Measurements from ENCODE around the gene THTPA.
A peak's percentile ranks its signal among the peaks of the same experiment; 100 is the strongest.
"Not testable (repeated sequence)": the region's sequence is repeated elsewhere in the genome, so short reads cannot be mapped to it uniquely, and the experiment has no call there.

The THTPA gene

DNA sequence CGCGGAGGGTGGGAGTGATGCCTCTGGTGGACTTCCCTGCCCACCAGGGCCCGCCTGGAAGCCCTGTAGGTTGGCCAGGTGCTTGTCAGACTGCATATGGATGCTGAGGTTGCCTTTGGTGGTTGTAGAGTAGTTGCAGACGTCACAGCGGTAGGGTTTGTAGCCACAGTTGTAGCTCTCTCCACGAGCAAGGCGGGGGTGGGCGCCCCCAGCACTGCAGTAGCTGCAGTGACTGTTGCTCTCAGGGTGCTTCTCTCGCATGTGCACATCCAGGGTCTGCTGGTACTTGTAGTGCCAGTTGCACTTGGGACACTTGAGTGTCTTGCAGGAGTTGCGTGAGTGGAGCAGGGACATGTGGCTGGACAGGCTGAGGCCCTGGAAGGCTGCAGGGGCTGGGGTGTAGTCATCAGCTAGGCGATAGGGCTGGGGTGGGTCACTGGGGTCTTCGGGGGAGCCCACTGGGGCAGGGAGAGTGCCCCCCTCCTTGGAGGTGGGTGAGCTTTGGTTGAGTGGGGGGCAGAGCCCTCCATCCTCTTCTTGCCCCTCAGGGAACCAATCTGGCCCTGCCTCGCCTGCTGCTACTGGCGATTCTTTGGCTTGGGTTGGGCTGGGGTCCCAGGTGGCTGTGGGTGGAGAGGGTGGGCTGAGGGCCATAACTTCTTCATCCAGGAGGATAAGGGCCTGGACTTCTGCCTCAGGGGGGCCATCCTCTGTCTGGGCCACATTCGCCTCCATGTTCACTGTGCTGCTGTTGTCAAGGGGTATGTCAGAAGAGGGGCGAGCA lies 22.2 kb upstream of the THTPA start:
- DNase-seq, result no peak

DNA sequence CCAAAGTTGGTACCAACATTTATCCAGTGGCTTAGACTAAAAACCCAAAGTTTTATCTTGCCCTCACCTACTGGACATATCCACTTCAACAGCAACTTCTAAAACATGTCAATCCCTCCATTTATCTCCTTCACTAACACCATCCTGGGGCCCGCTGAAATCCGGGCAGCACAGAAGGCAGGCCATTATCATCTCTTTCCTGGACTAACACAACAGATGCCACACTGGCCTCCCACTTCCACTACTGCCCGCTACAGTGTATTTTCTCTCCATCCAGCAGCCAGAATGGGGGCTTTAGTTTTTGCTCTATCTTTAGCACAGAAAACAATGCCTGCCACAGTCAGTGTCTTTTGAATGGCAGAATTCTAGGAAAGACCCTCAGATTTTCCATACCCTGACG lies 20.1 kb upstream of the THTPA start:
- no peak for DNase-seq

DNA sequence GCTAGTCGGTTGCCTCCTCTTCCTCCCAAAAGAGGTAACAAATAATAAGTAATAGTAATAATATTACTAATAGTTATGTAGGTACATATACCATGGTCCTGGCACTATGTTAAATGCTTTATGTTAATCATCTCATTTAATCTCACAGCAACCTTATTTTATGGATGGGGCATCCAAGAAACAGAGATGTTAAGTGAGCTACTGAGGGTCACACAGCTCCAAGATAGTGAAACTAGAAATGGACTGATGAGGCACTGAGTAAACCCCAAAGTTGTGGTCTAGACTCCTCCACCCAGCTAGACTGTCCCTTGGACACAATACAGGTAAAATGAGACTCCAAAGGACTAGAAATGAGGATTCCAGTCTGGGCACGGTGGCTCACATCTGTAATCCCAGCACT lies 19.6 kb upstream of the THTPA start:
- DNase-seq, result no peak

DNA sequence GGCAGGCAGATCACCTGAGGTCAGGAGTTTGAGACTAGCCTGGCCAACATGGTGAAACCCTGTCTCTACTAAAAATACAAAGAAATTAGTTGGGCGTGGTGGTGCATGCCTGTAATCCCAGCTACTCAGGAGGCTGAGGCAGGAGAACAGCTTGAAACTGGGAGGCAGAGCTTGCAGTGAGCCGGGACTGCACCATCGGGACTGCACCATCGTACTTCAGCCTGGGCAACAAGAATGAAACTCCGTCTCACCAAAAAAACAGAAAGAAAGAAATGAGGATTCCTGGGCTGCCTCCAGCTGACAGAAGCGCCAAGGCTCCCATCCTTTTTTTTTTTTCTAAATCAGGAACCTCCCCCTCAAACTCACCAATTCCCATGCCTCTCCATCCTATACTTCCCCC lies 19.2 kb upstream of the THTPA start:
- DNase-seq, result not testable (repeated sequence)

DNA sequence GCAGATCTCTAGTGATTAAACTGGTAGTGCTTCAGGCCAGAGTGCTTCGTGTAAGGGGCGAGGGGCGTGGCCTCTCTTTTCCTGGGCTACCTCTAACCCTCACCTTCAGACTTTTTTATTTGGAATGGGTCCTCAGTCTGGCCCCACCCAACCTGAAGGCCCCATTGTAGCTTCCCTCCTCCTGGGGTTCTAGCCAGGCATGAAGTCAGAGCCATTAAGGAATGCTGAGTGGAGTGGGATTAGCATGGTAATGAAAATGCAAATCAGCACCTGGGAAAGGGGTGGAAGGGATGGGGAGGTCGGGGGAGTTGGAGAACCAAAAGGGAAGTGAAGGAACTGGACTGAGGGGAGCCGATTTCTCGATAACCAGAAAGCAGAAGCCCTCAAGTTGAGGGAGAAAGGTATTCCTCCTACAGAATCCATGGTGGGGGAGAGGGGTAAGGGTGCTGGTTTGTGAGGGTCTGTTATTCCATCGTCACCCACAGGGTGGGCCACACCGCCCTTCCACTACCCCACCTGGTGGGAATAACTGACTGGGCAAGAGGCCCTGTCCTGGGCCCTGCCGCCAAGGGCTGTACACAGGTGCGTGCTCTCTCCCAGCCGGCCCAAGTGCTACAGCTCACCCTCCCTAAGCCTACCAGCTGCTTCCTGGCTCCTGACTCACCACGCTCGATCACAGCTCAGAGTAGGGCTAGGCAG lies 18.6 kb upstream of the THTPA start:
- DNase-seq, result no peak

DNA sequence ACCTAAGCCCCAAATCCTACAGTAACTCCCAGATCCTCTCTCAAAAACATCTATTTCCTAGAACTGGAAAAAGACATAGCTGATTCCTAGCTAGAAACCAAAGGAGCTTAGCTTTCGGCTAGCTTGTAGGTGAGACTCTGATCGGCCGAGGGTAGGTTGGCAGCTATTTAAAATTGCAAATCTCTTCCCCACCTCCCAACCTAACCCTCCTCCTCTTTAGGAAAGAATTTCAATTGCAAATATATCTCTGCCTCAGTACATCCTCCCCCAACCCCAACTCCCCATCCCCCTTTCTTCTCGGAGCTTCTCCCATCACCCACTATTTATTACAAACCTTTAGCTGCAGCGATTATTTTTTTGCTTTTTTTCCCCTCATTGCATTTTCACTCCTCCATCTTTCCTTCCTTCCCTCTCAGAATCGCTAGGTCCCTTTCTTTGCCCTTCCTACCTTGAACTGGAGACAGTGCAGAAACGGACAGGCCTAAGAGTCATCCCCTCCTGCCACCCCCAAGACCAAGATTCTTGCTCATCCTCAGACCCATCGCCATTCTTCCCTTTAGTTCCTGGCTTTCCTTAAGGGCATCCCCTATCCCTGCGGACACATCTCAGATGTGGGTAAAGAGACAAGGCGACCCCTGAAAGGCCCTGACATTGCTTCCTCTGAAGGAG lies 17.9 kb upstream of the THTPA start:
- DNase-seq, result no peak

DNA sequence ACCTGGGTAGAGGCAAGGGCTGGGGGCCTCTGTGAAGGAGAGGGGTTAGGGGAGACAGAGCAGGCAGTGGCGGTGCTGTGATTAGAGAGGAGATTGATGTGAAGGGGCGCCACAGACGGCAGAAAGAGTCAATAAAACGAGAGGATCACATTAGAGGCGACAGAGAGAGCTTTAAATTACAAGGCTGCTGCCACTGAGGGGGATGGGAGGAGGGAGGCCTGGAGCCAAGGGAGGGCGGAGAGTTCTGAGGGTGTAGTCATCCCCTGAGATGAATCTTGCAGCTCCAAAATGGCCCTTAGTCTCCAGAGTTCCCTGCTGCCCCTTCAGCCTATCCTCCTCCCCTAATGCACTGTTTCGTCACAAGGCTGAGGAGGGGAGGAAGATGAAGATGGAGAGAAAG lies 17.3 kb upstream of the THTPA start:
- no peak for DNase-seq

DNA sequence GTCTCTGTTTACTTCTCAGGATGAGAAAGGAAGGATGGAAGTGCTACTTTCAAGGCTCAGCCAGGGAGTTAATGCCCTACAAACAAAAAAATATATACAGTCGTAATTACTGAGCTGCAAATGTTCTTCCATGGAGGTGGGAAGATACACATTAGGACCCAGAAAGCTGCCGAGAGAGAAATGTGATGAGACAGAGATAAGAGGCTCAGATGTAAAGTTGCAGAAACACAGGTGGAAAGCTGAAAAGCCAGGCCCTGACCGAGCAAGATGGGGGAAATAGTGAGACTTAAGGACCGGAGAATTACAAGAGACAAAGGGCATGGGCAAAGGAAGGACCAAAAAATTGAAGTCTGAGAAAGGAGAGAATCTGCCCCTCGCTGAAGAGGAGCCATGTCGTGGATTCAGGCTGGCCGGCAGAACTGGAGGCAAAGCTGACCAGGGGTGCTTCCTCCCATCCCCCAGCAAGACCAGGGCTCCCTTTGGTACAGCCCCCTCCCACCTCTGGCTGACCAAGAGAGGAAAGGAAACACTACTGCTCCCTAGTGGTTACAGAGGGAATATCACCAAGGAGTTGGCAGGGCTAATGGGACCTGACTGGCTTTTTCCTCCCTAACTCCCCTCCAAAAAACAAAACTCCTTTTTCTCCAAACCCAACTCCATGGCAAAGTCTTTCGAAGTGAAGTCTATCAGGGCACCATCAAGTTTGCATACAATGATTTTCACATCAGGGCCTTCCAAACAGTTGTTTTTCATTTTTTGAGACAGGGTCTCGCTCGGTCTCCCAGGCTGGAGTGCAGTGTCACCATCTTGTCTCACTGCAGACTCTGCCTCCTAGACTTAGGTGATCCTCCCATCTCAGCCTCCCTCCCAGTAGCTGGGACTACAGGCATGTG lies 16.6 kb upstream of the THTPA start:
- DNase-seq, result peak; percentile 52

DNA sequence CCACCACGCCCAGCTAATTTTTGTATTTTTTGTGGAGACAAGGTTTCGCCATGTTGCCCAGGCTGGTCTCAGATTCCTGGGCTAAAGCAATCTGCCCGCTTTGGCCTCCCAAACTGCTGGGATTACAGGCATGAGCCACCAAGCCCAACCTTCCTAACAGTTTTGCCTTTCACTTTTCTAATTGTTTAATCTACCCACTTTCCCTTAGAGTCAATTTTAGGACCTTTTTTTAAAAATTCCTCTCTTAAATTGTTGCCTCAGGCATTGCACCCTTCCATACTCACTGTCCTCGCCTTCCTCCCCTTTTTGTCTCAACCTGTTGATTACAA lies 16.0 kb upstream of the THTPA start:
- DNase-seq, result no peak

DNA sequence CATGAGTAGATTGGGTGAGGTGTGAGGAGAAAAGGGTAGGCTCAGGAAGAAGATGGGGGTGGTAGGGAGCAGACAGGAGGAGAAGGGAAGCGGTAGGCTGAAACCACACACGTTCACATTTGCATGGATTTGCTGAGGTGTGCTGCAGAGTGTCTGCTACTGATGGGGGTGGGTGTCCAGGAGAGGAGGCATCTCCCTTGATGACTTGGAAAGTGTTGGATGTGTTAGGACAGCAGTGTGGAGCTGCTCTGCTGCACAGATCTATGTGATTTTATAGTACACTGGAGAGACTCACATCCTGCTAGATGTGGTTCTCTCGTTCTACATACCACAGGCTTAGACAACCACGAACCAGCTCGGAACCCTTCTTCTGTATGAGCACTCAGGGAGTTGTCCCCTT lies 13.8 kb upstream of the THTPA start:
- DNase-seq, result no peak

DNA sequence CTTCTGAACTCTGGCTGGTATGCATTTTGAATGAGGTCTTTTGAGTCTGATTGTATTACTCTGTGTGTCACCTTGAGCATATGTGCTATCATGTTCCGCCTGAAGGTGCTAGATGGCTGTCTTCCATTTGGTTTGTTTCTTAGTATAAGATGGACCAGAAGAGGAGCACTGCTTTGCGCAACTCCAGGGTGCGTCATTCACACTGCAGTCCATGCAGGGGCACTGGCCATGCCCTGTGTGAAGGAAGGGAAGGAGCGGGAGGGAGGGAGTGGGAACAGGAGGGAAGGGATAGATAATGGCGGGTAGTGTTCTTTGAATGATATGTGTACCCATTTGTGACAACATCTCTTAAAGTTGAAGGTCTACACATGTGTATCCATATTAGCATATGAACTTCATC lies 12.7 kb upstream of the THTPA start:
- no peak for DNase-seq

DNA sequence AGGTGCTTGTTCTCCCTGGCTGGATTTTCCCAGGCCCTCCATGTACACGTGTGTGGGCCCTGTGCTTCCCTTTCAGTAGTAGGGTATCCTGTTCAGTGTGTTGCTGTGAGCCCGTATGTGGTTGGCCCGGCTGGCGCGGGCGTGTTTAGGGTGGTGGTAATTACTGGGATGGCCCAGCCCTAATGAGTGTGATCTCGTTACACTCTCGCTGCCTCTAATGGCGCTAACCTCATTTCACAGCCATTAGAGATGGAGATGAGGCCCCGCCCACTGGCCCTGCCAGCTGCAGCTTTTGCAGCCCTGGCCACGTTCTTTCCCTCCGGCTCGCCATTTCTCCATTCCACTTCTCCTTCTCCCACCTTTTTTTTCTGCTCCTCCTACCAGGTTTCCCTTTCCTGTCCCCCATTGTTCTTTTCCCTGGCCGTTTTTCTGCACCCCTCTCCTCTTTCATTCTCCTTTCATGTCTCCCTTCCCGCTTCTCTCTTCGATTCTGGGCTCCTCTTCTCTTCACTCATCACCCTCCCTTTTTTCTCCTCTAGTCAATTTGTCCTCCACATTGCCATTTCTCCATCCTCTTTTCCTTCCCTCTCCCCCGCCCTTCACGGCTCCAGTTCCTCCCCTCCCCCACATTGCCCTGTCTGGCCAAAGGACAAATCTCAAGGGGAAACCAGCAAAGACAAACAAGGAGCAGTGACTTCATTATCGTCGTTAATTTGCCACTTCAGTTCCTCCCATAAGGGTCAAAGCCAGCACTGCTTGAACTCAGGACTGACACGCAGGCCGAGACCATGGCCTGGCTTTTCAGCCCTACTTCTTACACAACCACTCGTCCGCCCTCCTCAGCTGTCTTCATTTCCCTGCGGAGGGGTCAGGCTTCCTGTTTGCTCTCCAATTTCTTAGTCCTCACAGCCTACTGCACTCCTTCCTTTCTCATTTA lies 11.3 kb upstream of the THTPA start:
- no peak for DNase-seq

DNA sequence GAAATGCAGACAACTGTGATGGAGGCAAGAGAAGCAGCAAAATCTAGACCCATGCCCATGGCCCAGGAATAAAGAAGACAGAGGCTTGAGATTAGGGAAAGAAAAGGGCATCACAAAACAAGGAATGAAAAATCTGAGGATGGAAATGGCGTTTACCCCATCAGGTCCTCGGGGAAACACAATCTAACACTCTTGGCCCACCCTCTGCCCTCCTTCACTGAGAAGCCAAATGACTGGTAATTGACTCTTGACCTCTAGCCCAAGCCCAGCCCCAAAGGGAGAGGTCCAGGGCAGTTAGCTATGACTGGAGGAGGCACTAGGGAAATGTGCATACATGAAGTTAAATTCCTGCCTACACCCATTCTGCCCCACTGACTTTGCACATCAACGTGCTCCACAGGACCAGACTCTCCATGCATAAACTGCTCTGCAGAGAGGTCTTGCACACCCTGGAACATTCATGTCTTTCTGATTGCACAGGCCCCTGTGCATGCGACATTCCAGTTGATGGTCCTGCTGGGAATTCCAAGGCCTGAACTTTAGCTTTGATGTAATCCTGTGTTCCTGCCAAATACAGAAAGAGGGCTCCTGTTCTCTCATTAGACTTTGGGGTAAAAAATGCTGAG lies 10.2 kb upstream of the THTPA start:
- DNase-seq, result no peak

DNA sequence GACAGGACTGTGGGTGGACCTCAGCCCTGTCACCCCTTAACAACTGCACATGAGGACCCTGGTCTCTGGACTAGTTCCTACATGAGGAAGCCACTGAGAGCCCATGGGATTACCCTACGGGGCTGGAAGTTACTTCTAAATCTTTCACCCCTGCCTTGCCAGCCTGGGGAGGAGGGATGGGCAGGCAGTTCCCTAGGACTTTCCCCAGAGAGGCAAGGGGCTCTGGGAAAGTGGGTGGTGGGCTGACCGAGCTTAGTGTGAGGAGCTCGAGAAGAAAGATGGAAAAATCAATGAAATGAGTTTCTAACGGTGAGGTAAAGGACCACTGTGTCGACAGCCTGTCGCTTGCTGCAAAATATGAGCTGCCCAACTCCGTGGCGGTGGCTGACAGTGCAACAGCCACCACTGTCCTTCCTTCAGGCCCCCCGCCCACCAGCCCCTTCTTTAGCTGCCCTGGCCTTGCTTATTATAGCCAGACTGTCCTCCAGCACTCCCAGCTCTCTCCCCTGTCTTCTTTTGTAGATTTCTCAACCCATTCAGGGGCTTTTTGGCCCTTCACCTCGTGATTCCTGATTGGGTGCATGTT lies 9.5 kb upstream of the THTPA start:
- DNase-seq, result no peak

DNA sequence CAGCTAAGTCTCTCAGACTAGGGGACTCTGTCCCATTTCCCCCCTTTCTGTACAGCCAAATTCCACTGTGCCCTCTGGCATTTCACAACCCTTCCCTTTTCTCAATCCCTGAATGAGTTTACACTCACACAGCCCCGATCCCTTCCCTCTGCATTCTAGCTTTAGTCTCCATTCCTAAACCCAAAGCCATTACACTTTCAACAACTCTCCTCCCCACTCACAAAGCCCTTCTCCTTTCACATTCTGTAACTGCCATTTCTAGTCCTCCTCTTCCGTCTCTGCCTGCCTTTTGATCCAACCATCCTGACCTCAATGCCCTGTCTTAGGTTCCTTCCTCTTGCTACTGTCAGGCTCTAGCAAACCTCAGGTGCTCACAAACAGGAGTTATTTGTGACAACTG lies 8.1 kb upstream of the THTPA start:
- no peak for DNase-seq

DNA sequence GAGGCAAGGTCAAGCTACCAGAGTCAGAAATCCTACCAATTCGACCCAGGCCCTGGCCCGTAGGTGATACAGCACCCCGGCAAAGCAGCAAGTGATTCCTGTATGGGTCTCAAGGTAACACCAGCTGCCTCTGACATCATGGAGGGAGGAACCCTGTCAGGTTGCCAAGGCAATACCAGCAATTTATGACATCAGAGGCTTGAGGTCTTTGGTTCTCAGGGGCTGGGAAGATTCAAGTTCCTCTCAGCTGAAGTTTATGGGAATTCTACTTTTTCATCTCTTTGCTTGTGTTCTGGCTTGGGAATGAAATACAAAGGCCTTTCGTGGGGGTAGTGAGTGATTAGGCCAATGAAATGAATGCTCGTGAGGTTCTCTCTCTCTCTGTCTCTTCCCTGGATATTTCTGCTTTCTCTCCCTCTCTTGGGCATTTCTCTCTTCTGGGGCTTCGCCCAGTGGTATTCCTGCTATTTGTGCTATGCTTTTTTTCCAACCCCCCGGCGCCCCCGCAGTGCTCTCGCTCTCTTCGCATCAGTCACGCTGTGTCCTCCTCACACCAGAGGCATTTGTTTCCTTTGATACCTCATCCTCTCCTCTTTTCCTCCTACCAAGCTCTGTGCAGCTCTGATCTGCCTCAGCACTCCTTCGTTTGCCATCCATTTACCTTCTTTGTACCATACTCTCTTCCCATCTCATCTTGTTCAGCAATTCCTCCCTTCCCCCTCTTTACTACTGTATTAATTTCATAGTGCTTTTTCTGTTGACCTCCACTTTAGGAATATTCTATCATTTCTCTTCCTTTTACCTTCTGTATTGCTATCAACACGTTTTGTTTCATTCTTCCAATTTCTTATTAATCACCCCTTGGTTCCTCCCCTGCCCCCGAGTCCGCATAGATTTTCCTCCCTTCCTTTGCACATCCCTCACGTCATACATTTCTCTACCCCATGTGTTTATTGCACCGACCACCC lies 7.4 kb upstream of the THTPA start:
- no peak for DNase-seq

DNA sequence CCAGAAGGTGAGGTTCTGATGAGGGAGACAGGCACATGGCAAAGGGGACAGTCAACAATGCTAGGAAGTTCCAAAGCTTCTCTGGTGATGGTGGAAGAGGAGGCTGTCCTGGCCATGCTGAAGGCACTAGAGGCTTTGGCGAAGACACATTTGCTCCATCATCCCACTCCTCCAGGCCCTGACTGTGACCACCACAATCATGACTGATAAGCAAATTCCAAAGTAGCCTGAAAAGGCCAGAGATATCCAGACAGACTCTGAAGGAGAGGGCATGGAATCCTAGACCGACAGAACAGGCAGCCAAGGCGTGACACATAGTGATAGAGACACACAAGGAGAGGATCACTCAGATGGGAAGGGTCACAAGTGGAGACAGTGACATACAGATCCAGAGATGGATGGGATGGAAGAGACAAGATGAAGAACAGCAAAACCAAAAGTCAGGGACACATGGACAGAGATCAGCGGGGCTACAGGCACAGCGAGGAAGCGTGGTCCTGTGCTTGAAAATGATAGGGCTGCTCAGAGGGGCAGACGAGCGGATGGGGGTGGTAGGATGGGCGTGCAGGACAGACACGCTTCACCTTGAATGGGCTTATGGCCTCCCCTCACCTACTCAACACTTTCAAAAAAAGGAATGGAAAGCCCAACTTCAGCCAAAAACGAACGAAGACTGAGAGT lies 5.8 kb upstream of the THTPA start:
- no peak for DNase-seq

DNA sequence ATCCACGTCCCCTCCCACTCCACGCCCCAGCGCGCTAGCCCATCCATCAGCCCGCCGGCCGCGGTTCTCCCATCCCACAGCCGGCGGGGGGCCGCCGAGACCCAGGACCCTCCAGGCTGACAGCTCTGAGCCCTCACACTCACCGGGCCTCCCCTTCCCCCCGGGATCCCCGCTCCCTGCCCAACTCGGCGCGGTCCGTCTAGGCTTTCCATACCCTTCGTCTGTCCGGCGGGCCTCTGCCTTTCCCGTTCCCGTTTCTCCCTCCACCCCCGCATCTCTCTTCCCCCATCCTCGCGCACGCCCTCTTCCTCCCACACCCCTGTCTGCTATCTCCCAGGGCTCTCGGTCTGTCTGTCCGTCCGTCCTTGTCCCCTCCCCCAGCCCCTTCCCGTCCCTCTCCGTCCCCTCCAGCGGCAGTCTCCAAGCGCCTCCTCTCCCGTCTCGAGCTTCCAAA lies 5.2 kb upstream of the THTPA start:
- DNase-seq, result no peak
